GM19452 (cell line): ENCODE results near the gene DDX51.

ENCODE experiments used
- ATAC-seq: cut with Tn5 transposase; IDR thresholded peaks from one replicate; pipeline ENCODE4 v1.9.1; 2021; ENCODE audit not compliant: unreplicated experiment

Gene DDX51

DNA sequence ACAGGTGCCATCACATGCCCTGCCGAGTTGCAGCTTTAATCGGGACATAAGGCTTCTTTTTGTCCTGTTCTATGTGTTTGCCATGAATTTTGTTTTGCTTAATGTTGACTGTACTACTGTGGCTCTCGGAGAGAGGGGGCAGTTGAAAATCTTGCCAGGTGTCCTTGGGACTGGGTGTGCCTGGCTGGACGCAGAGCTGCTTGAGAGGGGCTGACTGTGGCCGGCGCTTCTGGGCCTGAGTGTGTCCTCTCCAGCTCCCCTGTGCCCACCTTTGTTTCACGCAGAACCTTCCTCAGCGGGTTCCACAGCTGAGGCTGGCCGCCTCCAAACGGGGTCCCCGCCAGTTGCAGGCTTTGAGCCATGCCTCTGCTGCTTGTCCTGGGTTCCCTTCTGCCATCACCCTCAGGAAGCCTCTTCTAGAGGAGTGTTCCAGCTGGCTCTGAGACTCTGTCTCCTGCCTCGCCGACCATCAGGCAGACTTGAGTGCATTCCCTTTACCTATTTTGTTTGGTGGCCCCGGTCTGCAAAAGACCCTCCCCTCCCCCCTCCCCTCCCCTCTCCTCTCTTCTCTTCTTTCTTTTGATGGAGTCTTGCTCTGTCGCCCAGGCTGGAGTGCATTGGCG, 49.7 kb downstream of the DDX51 start:
- ATAC-seq = no peak

DNA sequence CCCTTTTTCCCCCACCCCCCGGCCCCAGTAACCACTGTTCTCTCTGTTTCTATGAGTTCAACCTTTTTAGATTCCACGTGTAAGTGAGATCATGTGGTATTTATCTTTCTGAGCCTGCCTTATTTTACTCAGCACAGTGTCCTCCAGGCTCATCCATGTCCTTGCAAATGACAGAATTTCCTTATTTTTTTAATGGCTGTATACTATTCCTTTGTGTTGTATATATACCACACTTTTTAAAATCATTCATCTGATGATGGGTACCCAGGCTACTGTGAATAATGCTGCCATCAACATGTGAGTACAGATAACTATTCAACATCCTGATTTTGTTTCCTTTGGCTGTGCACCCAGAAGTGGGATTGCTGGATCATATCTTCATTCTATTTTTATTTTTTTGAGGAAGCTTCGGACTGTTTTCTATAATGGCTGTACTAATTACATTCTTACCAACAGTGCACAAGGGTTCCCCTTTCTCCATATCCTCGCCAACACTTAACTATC, 54.7 kb downstream of the DDX51 start:
- ATAC-seq = no peak
